DND-41 (cell line): ENCODE measurements around the gene BLOC1S5.
"Not testable (repeated sequence)": the region's sequence is repeated elsewhere in the genome, so short reads cannot be mapped to it uniquely, and the experiment has no call there.

Source experiments
- ATAC-seq: fragments of 200-7000 bp; cut with Tn5 transposase; 3 replicates; pipeline ENCODE4 v1.9.1; 2021; ENCODE audit warnings: low read depth; ENCODE audit not compliant: insufficient read depth
- DNase-seq: peaks from one replicate; pipeline ENCODE4 v3.0.0-alpha.2; 2020
- H2AFZ ChIP-seq: 2 replicates; pipeline ENCODE4 v1.6.0; 2012; ENCODE audit warnings: low read depth, low read length
- H3K27ac ChIP-seq: 2 replicates; pipeline ENCODE4 v1.5.1; 2012; ENCODE audit warnings: low read length, inconsistent platforms
- H3K27me3 ChIP-seq: fragments of 200-600 bp; sonication (generic); 2 replicates; pipeline ENCODE4 v1.6.0; 2012; ENCODE audit warnings: low read length, mild to moderate bottlenecking, inconsistent platforms; ENCODE audit not compliant: insufficient read depth, poor library complexity
- H3K36me3 ChIP-seq: 2 replicates; pipeline ENCODE4 v1.5.1; 2012; ENCODE audit warnings: low read length, inconsistent platforms; ENCODE audit not compliant: insufficient read depth
- H3K4me1 ChIP-seq: 2 replicates; pipeline ENCODE4 v1.5.1; 2012; ENCODE audit warnings: mild to moderate bottlenecking, low read length; ENCODE audit not compliant: insufficient read depth
- H3K4me2 ChIP-seq: 2 replicates; pipeline ENCODE4 v1.6.0; 2012; ENCODE audit warnings: mild to moderate bottlenecking, moderate library complexity, low read length, inconsistent platforms; ENCODE audit not compliant: insufficient read depth
- H3K4me3 ChIP-seq, 2 experiments: fragments of 200-600 bp in 1 of 2; shearing (Covaris generic) in 1 of 2; 2 replicates each; pipeline ENCODE4 v1.5.1; 2012 to 2016; ENCODE audit warnings: inconsistent platforms in 2 of 2, low read length in 2 of 2, mild to moderate bottlenecking in 2 of 2, low read depth in 1 of 2, moderate library complexity in 1 of 2
- H3K79me2 ChIP-seq: 2 replicates; pipeline ENCODE4 v1.6.0; 2012; ENCODE audit warnings: low read length, inconsistent platforms; ENCODE audit not compliant: insufficient read depth
- H3K9ac ChIP-seq: 2 replicates; pipeline ENCODE4 v1.6.0; 2012; ENCODE audit warnings: low read depth, mild to moderate bottlenecking, inconsistent platforms, low read length, moderate library complexity
- H3K9me3 ChIP-seq: 2 replicates; pipeline ENCODE4 v1.5.1; 2012; ENCODE audit warnings: low read length, moderate library complexity, mild to moderate bottlenecking, inconsistent platforms; ENCODE audit not compliant: insufficient read depth, severe bottlenecking
- H4K20me1 ChIP-seq: 2 replicates; pipeline ENCODE4 v1.6.0; 2012; ENCODE audit warnings: low read length; ENCODE audit not compliant: insufficient read depth
- CTCF ChIP-seq: IDR thresholded peaks from 2 replicates; pipeline ENCODE4 v1.5.1; 2012; ENCODE audit warnings: borderline replicate concordance, low read length, moderate library complexity, mild to moderate bottlenecking; ENCODE audit not compliant: poor library complexity, severe bottlenecking; ENCODE audit errors: extremely low read depth
- EZH2 ChIP-seq: IDR thresholded peaks from 3 replicates; pipeline ENCODE4 v1.6.1; 2012; ENCODE audit warnings: borderline replicate concordance, low read depth, mild to moderate bottlenecking, moderate library complexity, low read length, inconsistent platforms; ENCODE audit not compliant: severe bottlenecking

Gene BLOC1S5

GRCh38 chr6:8043221-8043620, 21.0 kb downstream of the BLOC1S5 start:
- Histone ChIP-seq H3K4me2 (no peak overlapping the region), H3K4me3 (no peak overlapping the region), H2AFZ (no peak overlapping the region), H3K9ac (no peak overlapping the region), H3K27ac (no peak overlapping the region), H3K9me3 (no peaks in the 10 kb centered on the region), H4K20me1 (peaks cover 3% of the 10 kb centered on the region; the same call in 1 of the 2 replicates), H3K27me3 (no peaks in the 10 kb centered on the region), H3K4me1 (no peaks in the 10 kb centered on the region), H3K36me3 (peaks cover 39% of the 10 kb centered on the region), H3K79me2 (peaks cover 40% of the 10 kb centered on the region)
- DNase-seq (no peak), ATAC-seq (no peak)
- TF ChIP-seq EZH2 (no peak), CTCF (no peak)

GRCh38 chr6:8041913-8042583, 22.1 kb downstream of the BLOC1S5 start:
- no peak for DNase-seq
- Histone ChIP-seq H3K79me2 (peaks cover 45% of the 10 kb centered on the region), H3K9ac (no peak overlapping the region), H4K20me1 (peaks cover 3% of the 10 kb centered on the region; the same call in 1 of the 2 replicates), H3K4me3 (no peak overlapping the region), H2AFZ (no peak overlapping the region), H3K4me1 (no peaks in the 10 kb centered on the region), H3K27me3 (no peaks in the 10 kb centered on the region), H3K9me3 (no peaks in the 10 kb centered on the region), H3K27ac (no peak overlapping the region), H3K4me2 (no peak overlapping the region), H3K36me3 (peaks cover 34% of the 10 kb centered on the region)
- TF ChIP-seq EZH2, result no peak
- no peak for TF ChIP-seq CTCF
- ATAC-seq, result no peak

- peaks cover 73% of the 10 kb centered on the region for H3K79me2 ChIP-seq
- peaks cover 31% of the 10 kb centered on the region for H4K20me1 ChIP-seq
- H3K4me1 ChIP-seq, H2AFZ ChIP-seq, DNase-seq, H3K4me3 ChIP-seq, H3K27me3 ChIP-seq, H3K9ac ChIP-seq, H3K4me2 ChIP-seq, H3K9me3 ChIP-seq, ATAC-seq, H3K27ac ChIP-seq: not testable (repeated sequence)
- peaks cover 17% of the 10 kb centered on the region for H3K36me3 ChIP-seq
Observed at GRCh38 chr6:8034107-8034506, 30.1 kb downstream of the BLOC1S5 start.

- Histone ChIP-seq H3K27ac (no peak overlapping the region), H3K27me3 (no peaks in the 10 kb centered on the region), H3K79me2 (peaks cover 57% of the 10 kb centered on the region), H3K9me3 (no peaks in the 10 kb centered on the region), H3K4me3 (no peak overlapping the region), H4K20me1 (peaks cover 31% of the 10 kb centered on the region), H3K4me2 (no peak overlapping the region), H3K9ac (no peak overlapping the region), H2AFZ (no peak overlapping the region), H3K4me1 (0 out of 2 replicates have a peak, but pooled peaks cover 3% of the 10 kb centered on the region), H3K36me3 (peaks cover 24% of the 10 kb centered on the region; the same call in 1 of the 2 replicates)
- ATAC-seq (no peak), DNase-seq (no peak)
- TF ChIP-seq EZH2 (no peak), CTCF (no peak)
Observed at GRCh38 chr6:8030920-8031319, 33.3 kb downstream of the BLOC1S5 start.
